HCT116 (cell line): ENCODE results near the gene RABGAP1. TPM values are rescaled to one million over a fixed set of nuclear protein-coding genes. Genes with fewer than 3 reads are reported as not detected.

Source experiments
- ATAC-seq: fragments of 200-7000 bp; cut with Tn5 transposase; 2 replicates; pipeline ENCODE4 v1.9.1; 2020; ENCODE audit warnings: mild to moderate bottlenecking, moderate library complexity
- BruUV-seq: library from RNA; stranded (reverse); fragments of 400-500 nt; replicated peaks from 2 replicates; lab custom pipeline; 2021; lab: Mats Ljungman, UMichigan
- CTCF ChIA-PET: fragments of 300-600 bp; sonication (Branson Sonifier 250); formaldehyde crosslinking; loops from one replicate; lab custom pipeline; 2021; ENCODE audit warnings: antibody characterized with exemption; lab: Charles Lee
- POLR2A ChIA-PET: fragments of 300-600, 350-600 bp; sonication (Branson Sonifier 250); formaldehyde crosslinking; loops from one replicate; lab custom pipeline; 2021; ENCODE audit warnings: antibody characterized with exemption; lab: Charles Lee
- RAD21 ChIA-PET, 2 experiments: fragments of 300-600 bp; sonication (Branson Sonifier 250); formaldehyde crosslinking; loops; one replicate each; lab custom pipeline; 2023; ENCODE audit warnings: low total read pairs in 2 of 2; ENCODE audit not compliant: uncharacterized antibody in 2 of 2, unreplicated experiment in 2 of 2, low non-redundant PET in 1 of 2; lab: Charles Lee
- DNase-seq: peaks from one replicate; pipeline ENCODE4 v3.0.0-alpha.2; 2010; ENCODE audit warnings: low read depth, low spot score
- H2AFZ ChIP-seq: fragments of 200-600 bp; shearing (Covaris generic), sonication (generic); 2 replicates; pipeline ENCODE4 v1.6.1; 2017; ENCODE audit warnings: low read depth, mixed run types, mixed read lengths, antibody characterized with exemption, low read length; ENCODE audit not compliant: poor library complexity, severe bottlenecking
- H3K27ac ChIP-seq: 2 replicates; pipeline ENCODE4 v1.5.1; 2012; ENCODE audit warnings: low read depth, low read length
- H3K27me3 ChIP-seq: fragments of 200-600 bp; sonication (generic); 2 replicates; pipeline ENCODE4 v1.6.1; 2016; ENCODE audit warnings: mixed run types, low read length, mixed read lengths; ENCODE audit not compliant: insufficient read depth
- H3K36me3 ChIP-seq, 2 experiments: fragments of 200-500 bp in 1 of 2; fragments of 200-600 bp in 1 of 2; sonication (Bioruptor generic) in 1 of 2; sonication (generic) in 1 of 2; 2 replicates each; pipeline versions ENCODE4 v1.5.1 to v1.6.1; 2014 to 2016; ENCODE audit warnings: low read length in 2 of 2, inconsistent platforms in 1 of 2, mixed read lengths in 1 of 2, mixed run types in 1 of 2; ENCODE audit not compliant: insufficient read depth in 2 of 2, control insufficient read depth in 1 of 2
- H3K4me1 ChIP-seq, 2 experiments: fragments of 200-600 bp in 1 of 2; sonication (generic) in 1 of 2; 2 replicates each; pipeline versions ENCODE4 v1.5.1 to v1.6.1; 2012 to 2017; ENCODE audit warnings: low read length in 2 of 2, inconsistent platforms in 1 of 2, mild to moderate bottlenecking in 1 of 2, mixed read lengths in 1 of 2, mixed run types in 1 of 2, moderate library complexity in 1 of 2; ENCODE audit not compliant: insufficient read depth in 2 of 2, control insufficient read depth in 1 of 2
- H3K4me2 ChIP-seq: fragments of 200-600 bp; sonication (generic); 2 replicates; pipeline ENCODE4 v1.6.1; 2017; ENCODE audit warnings: mixed run types, low read length, mixed read lengths
- H3K4me3 ChIP-seq, 2 experiments: fragments of 200-600 bp in 1 of 2; sonication (generic) in 1 of 2; replicated peaks in 1 of 2; 2 replicates each; pipeline ENCODE4 v1.5.1; 2011 to 2016; ENCODE audit warnings: low read length in 2 of 2, control low read depth in 1 of 2, low read depth in 1 of 2, mild to moderate bottlenecking in 1 of 2, mixed read lengths in 1 of 2, mixed run types in 1 of 2
- H3K79me2 ChIP-seq: fragments of 200-600 bp; sonication (generic); 2 replicates; pipeline ENCODE4 v1.6.1; 2017; ENCODE audit warnings: mild to moderate bottlenecking, mixed run types, low read length, moderate library complexity, mixed read lengths; ENCODE audit not compliant: insufficient read depth
- H3K9ac ChIP-seq: fragments of 200-600 bp; sonication (generic); 2 replicates; pipeline ENCODE4 v1.6.1; 2016; ENCODE audit warnings: low read length, mixed read lengths
- H3K9me2 ChIP-seq: fragments of 200-600 bp; sonication (generic), shearing (Covaris generic); 2 replicates; pipeline ENCODE4 v1.6.1; 2017; ENCODE audit warnings: mixed run types, mild to moderate bottlenecking, moderate library complexity; ENCODE audit not compliant: insufficient read depth
- H3K9me3 ChIP-seq, 2 experiments: fragments of 200-500 bp in 1 of 2; fragments of 200-600 bp in 1 of 2; sonication (Bioruptor generic) in 1 of 2; sonication (generic) in 1 of 2; 2 replicates each; pipeline ENCODE4 v1.6.1; 2014 to 2017; ENCODE audit warnings: low read length in 2 of 2, mixed read lengths in 2 of 2, inconsistent platforms in 1 of 2, low read depth in 1 of 2, mild to moderate bottlenecking in 1 of 2, mixed run types in 1 of 2, moderate library complexity in 1 of 2; ENCODE audit not compliant: control insufficient read depth in 1 of 2, insufficient read depth in 1 of 2
- H4K20me1 ChIP-seq: fragments of 200-600 bp; sonication (generic), shearing (Covaris generic); 2 replicates; pipeline ENCODE4 v1.6.1; 2017; ENCODE audit warnings: mixed run types, mild to moderate bottlenecking, moderate library complexity; ENCODE audit not compliant: insufficient read depth
- ATF3 ChIP-seq: IDR thresholded peaks from 2 replicates; pipeline ENCODE4 v1.6.1; 2012
- CEBPB ChIP-seq: IDR thresholded peaks from 2 replicates; pipeline ENCODE4 v1.6.1; 2012; ENCODE audit warnings: low read depth
- CTCF ChIP-seq, 3 experiments: fragments of 200-600 bp in 1 of 3; sonication (generic) in 1 of 3; IDR thresholded peaks in 2 of 3; conservative IDR thresholded peaks in 1 of 3; 2 replicates each; pipeline ENCODE4 v1.5.1; 2012 to 2017; ENCODE audit warnings: low read depth in 2 of 3, low read length in 2 of 3, antibody characterized with exemption in 1 of 3, borderline replicate concordance in 1 of 3, control low read depth in 1 of 3, mild to moderate bottlenecking in 1 of 3, mixed read lengths in 1 of 3, mixed run types in 1 of 3, moderate library complexity in 1 of 3; ENCODE audit not compliant: insufficient read depth in 1 of 3
- EGR1 ChIP-seq: IDR thresholded peaks from 2 replicates; pipeline ENCODE4 v1.6.1; 2012; ENCODE audit warnings: low read depth
- FOSL1 ChIP-seq: IDR thresholded peaks from 2 replicates; pipeline ENCODE4 v1.6.1; 2012; ENCODE audit warnings: low read depth
- JUND ChIP-seq: IDR thresholded peaks from 2 replicates; pipeline ENCODE4 v1.6.1; 2012
- MAX ChIP-seq: IDR thresholded peaks from 2 replicates; pipeline ENCODE4 v1.6.1; 2012
- POLR2A ChIP-seq: IDR thresholded peaks from 2 replicates; pipeline ENCODE4 v1.7.0; 2011; ENCODE audit warnings: borderline replicate concordance; ENCODE audit not compliant: insufficient read depth, insufficient read length; ENCODE audit errors: extremely low read depth
- POLR2AphosphoS5 ChIP-seq: IDR thresholded peaks from 2 replicates; pipeline ENCODE4 v1.6.1; 2011; ENCODE audit warnings: mild to moderate bottlenecking, low read depth, low read length, moderate library complexity
- RAD21 ChIP-seq: IDR thresholded peaks from 2 replicates; pipeline ENCODE4 v1.6.1; 2012; ENCODE audit warnings: low read depth, mild to moderate bottlenecking
- SIN3A ChIP-seq: IDR thresholded peaks from 2 replicates; pipeline ENCODE4 v1.6.1; 2012; ENCODE audit warnings: low read depth
- intact Hi-C: fragments of 100-400 bp; cut with micrococcal nuclease; formaldehyde crosslinking; loops from 2 replicates; pipeline ENCODE4 v1.10.0; 2022
- total RNA-seq: library from RNA; stranded (reverse); gene quantifications from one replicate; pipeline ENCODE4 v1.2.1, GENCODE V29; 2021; ENCODE audit not compliant: unreplicated experiment

RABGAP1 gene
- total RNA-seq, 1 experiment from 2014 or later = 29.7 TPM

- H3K27me3 ChIP-seq = no peaks in the 10 kb centered on the region
- no peaks in the 10 kb centered on the region for H3K4me1 ChIP-seq
- RAD21 ChIA-PET = no interaction called here
- H3K4me2 ChIP-seq = no peak overlapping the region
- POLR2A ChIA-PET = no interaction called here
- no peak overlapping the region for H3K9ac ChIP-seq
- H3K27ac ChIP-seq = no peak overlapping the region
- ATAC-seq = no peak
- H3K4me3 ChIP-seq = no peak overlapping the region
- DNase-seq = no peak
- H3K79me2 ChIP-seq = no peaks in the 10 kb centered on the region
- H3K36me3 ChIP-seq = peaks cover 0 to 8% of the 10 kb centered on the region in 2 experiments; a peak in 1 of 4 replicates
- no peaks in the 10 kb centered on the region for H3K9me3 ChIP-seq
- H2AFZ ChIP-seq = no peak overlapping the region
- no peak for TF ChIP-seq CTCF (IDR thresholded peaks at IDR 0.05 in 2 of 3, conservative IDR thresholded peaks at IDR 0.05 in 1 of 3; ENCODE audit: borderline replicate concordance in 1 of 3, insufficient read depth in 1 of 3, low read depth in 2 of 3, low read length in 2 of 3)
- no peak for TF ChIP-seq CEBPB
- TF ChIP-seq POLR2A = no peak
- TF ChIP-seq RAD21 = no peak
- TF ChIP-seq ATF3 = no peak
- no peak for TF ChIP-seq FOSL1
- TF ChIP-seq POLR2AphosphoS5 = no peak
- no peak for TF ChIP-seq EGR1
- no peak for TF ChIP-seq JUND
- TF ChIP-seq MAX = no peak
- TF ChIP-seq SIN3A = no peak
- no peaks in the 10 kb centered on the region for H4K20me1 ChIP-seq
- no TSS peak for BruUV-seq
- no peaks in the 10 kb centered on the region for H3K9me2 ChIP-seq
- CTCF ChIA-PET = no interaction called here
- intact Hi-C loops = no loop called here
These were observed 145.1 kb downstream of the RABGAP1 start for GRCh38 chr9:123085916-123086315.
